Activated T-helper 2 cell treated with anti-CD3 and anti-CD28 coated beads, Interferon-gamma antibody, Interleukin-2, Interleukin-4, amounts not matched to agents 10 μg/mL and 5 μg/mL and 100 μg/mL, durations not matched to agents 14 hours and 24 hours and 36 hours (primary cell): ENCODE data around the gene SOX30. TPM values are rescaled to one million over a fixed set of nuclear protein-coding genes. Genes with fewer than 3 reads are reported as not detected.

ENCODE experiments used
- DNase-seq: peaks from one replicate; pipeline ENCODE4 v3.0.0; 2021; ENCODE audit warnings: low spot score
- H3K27ac Mint-ChIP-seq: one replicate; pipeline ENCODE4 v1.8.0; 2021; ENCODE audit warnings: mixed read lengths
- H3K27me3 Mint-ChIP-seq: one replicate; pipeline ENCODE4 v1.8.0; 2021; ENCODE audit warnings: low read depth, mixed read lengths
- H3K36me3 Mint-ChIP-seq: one replicate; pipeline ENCODE4 v1.8.0; 2021; ENCODE audit warnings: low read depth, mixed read lengths
- H3K4me1 Mint-ChIP-seq: one replicate; pipeline ENCODE4 v1.8.0; 2021; ENCODE audit warnings: low read depth, mixed read lengths
- H3K4me3 Mint-ChIP-seq: one replicate; pipeline ENCODE4 v1.8.0; 2021; ENCODE audit warnings: low read depth, mild to moderate bottlenecking, moderate library complexity, mixed read lengths
- H3K9me3 Mint-ChIP-seq: one replicate; pipeline ENCODE4 v1.8.0; 2021; ENCODE audit warnings: mixed read lengths
- intact Hi-C: fragments of 100-400 bp; cut with micrococcal nuclease; formaldehyde crosslinking; loops from one replicate; pipeline ENCODE4 v1.15.1; 2023
- total RNA-seq: library from RNA; stranded (reverse); gene quantifications from 2 replicates; pipeline ENCODE4 v1.2.3, GENCODE V29; 2022

Gene SOX30
- total RNA-seq, 1 donor from 2014 or later: 0.11 TPM

GRCh38 chr5:157596487-157596886 lies 55.8 kb downstream of the SOX30 start:
- H3K27ac Mint-ChIP-seq: peak overlapping the region; percentile 21
- peaks cover 15% of the 10 kb centered on the region for H3K9me3 Mint-ChIP-seq
- intact Hi-C loops: loop anchor here (5.0 kb wide), 5 partner anchors 244 to 1611 kb away; partner anchors contain the start of genes CLINT1 and RNF145
- H3K27me3 Mint-ChIP-seq: no peaks in the 10 kb centered on the region
- peaks cover 90% of the 10 kb centered on the region for H3K4me1 Mint-ChIP-seq
- no peak overlapping the region for H3K4me3 Mint-ChIP-seq
- peak; percentile 49 for DNase-seq
- peaks cover 18% of the 10 kb centered on the region for H3K36me3 Mint-ChIP-seq

- Mint-ChIP-seq H3K9me3 (peaks cover 16% of the 10 kb centered on the region), H3K4me3 (peak overlapping the region; percentile 58), H3K27ac (peak overlapping the region; percentile 83), H3K27me3 (no peaks in the 10 kb centered on the region), H3K4me1 (peaks cover 78% of the 10 kb centered on the region), H3K36me3 (peaks cover 18% of the 10 kb centered on the region)
- no peak for DNase-seq
- intact Hi-C loops: loop anchor here (1.0 to 5.0 kb wide), 9 partner anchors 8 to 1612 kb away; partner anchors contain the start of genes CLINT1 and RNF145
Observed at GRCh38 chr5:157594675-157595459, 57.4 kb downstream of the SOX30 start.

- H3K4me3 Mint-ChIP-seq: no peak overlapping the region
- no peak for DNase-seq
Observed at GRCh38 chr5:157594257-157594656, 58.0 kb downstream of the SOX30 start.

GRCh38 chr5:157593052-157593757 lies 59.0 kb downstream of the SOX30 start:
- DNase-seq: no peak
- intact Hi-C loops: no loop called here
- peak overlapping the region; percentile 79 for H3K27ac Mint-ChIP-seq
- H3K4me1 Mint-ChIP-seq: peaks cover 66% of the 10 kb centered on the region
- peaks cover 11% of the 10 kb centered on the region for H3K9me3 Mint-ChIP-seq
- no peaks in the 10 kb centered on the region for H3K27me3 Mint-ChIP-seq
- peaks cover 13% of the 10 kb centered on the region for H3K36me3 Mint-ChIP-seq
- peak overlapping the region; percentile 9 for H3K4me3 Mint-ChIP-seq

More at GRCh38 chr5:157594257-157594656, 58.0 kb downstream of the SOX30 start:
- intact Hi-C loops: loop anchor here (1.0 to 2.0 kb wide), 4 partner anchors 9 to 53 kb away; no protein-coding TSS in a partner anchor
- peaks cover 77% of the 10 kb centered on the region for H3K4me1 Mint-ChIP-seq
- no peaks in the 10 kb centered on the region for H3K27me3 Mint-ChIP-seq
- peaks cover 16% of the 10 kb centered on the region for H3K9me3 Mint-ChIP-seq
- peaks cover 18% of the 10 kb centered on the region for H3K36me3 Mint-ChIP-seq
- H3K27ac Mint-ChIP-seq: peak overlapping the region; percentile 83

- H3K4me3 Mint-ChIP-seq: no peak overlapping the region
- H3K27ac Mint-ChIP-seq: peak overlapping the region; percentile 79
- no peaks in the 10 kb centered on the region for H3K27me3 Mint-ChIP-seq
- peaks cover 10% of the 10 kb centered on the region for H3K9me3 Mint-ChIP-seq
- H3K4me1 Mint-ChIP-seq: peaks cover 63% of the 10 kb centered on the region
- DNase-seq: no peak
- intact Hi-C loops: no loop called here
- peaks cover 12% of the 10 kb centered on the region for H3K36me3 Mint-ChIP-seq
Observed at GRCh38 chr5:157592594-157592993, 59.6 kb downstream of the SOX30 start.

GRCh38 chr5:157590478-157590877 lies 61.8 kb downstream of the SOX30 start:
- Mint-ChIP-seq H3K4me3 (no peak overlapping the region), H3K36me3 (peaks cover 7% of the 10 kb centered on the region), H3K9me3 (peaks cover 9% of the 10 kb centered on the region), H3K27ac (no peak overlapping the region), H3K27me3 (no peaks in the 10 kb centered on the region), H3K4me1 (peaks cover 42% of the 10 kb centered on the region)
- no peak for DNase-seq
- intact Hi-C loops: no loop called here

- intact Hi-C loops: no loop called here
- Mint-ChIP-seq H3K4me3 (no peak overlapping the region), H3K36me3 (no peaks in the 10 kb centered on the region), H3K4me1 (peaks cover 37% of the 10 kb centered on the region), H3K9me3 (peaks cover 16% of the 10 kb centered on the region), H3K27me3 (no peaks in the 10 kb centered on the region), H3K27ac (no peak overlapping the region)
- no peak for DNase-seq
Observed at GRCh38 chr5:157584628-157585027, 67.6 kb downstream of the SOX30 start.

GRCh38 chr5:157582731-157583620 lies 69.3 kb downstream of the SOX30 start:
- DNase-seq: no peak
- H3K9me3 Mint-ChIP-seq: peaks cover 16% of the 10 kb centered on the region
- intact Hi-C loops: loop anchor here (1.0 kb wide), 3 partner anchors 11 to 40 kb away; no protein-coding TSS in a partner anchor
- no peaks in the 10 kb centered on the region for H3K27me3 Mint-ChIP-seq
- peak overlapping the region; percentile 65 for H3K27ac Mint-ChIP-seq
- peaks cover 52% of the 10 kb centered on the region for H3K4me1 Mint-ChIP-seq
- H3K36me3 Mint-ChIP-seq: no peaks in the 10 kb centered on the region
- H3K4me3 Mint-ChIP-seq: peak overlapping the region; percentile 1

GRCh38 chr5:157581901-157582300 lies 70.3 kb downstream of the SOX30 start:
- intact Hi-C loops: loop anchor here (1.0 kb wide), 2 partner anchors 12 to 39 kb away; no protein-coding TSS in a partner anchor
- Mint-ChIP-seq H3K27ac (peak overlapping the region; percentile 74), H3K4me3 (no peak overlapping the region), H3K9me3 (peaks cover 16% of the 10 kb centered on the region), H3K36me3 (no peaks in the 10 kb centered on the region), H3K4me1 (peaks cover 57% of the 10 kb centered on the region), H3K27me3 (no peaks in the 10 kb centered on the region)
- no peak for DNase-seq

- Mint-ChIP-seq H3K27ac (no peak overlapping the region), H3K4me3 (no peak overlapping the region), H3K4me1 (peaks cover 58% of the 10 kb centered on the region), H3K27me3 (no peaks in the 10 kb centered on the region), H3K36me3 (peaks cover 20% of the 10 kb centered on the region), H3K9me3 (no peaks in the 10 kb centered on the region)
- DNase-seq: no peak
- intact Hi-C loops: no loop called here
Observed at GRCh38 chr5:157578079-157578780, 74.0 kb downstream of the SOX30 start.

- DNase-seq: no peak
- no peaks in the 10 kb centered on the region for H3K27me3 Mint-ChIP-seq
- H3K36me3 Mint-ChIP-seq: peaks cover 33% of the 10 kb centered on the region
- H3K4me1 Mint-ChIP-seq: peaks cover 54% of the 10 kb centered on the region
- H3K4me3 Mint-ChIP-seq: no peak overlapping the region
- intact Hi-C loops: loop anchor here (1.0 kb wide), 1 partner anchor 27 kb away; no protein-coding TSS in a partner anchor
- H3K27ac Mint-ChIP-seq: no peak overlapping the region
- H3K9me3 Mint-ChIP-seq: no peaks in the 10 kb centered on the region
Observed at GRCh38 chr5:157576678-157577077, 75.6 kb downstream of the SOX30 start.
